Measurements from ENCODE around the gene PBX2. TPM values are rescaled to one million over a fixed set of nuclear protein-coding genes. Genes with fewer than 3 reads are reported as not detected.

Gene PBX2
- total and polyA plus RNA-seq, 10 of the 15 experiments (the other 5 are each of a cell fraction or from before 2014, with no cell fraction given) = 0.84 to 66.5 (median 20.6) TPM

DNA sequence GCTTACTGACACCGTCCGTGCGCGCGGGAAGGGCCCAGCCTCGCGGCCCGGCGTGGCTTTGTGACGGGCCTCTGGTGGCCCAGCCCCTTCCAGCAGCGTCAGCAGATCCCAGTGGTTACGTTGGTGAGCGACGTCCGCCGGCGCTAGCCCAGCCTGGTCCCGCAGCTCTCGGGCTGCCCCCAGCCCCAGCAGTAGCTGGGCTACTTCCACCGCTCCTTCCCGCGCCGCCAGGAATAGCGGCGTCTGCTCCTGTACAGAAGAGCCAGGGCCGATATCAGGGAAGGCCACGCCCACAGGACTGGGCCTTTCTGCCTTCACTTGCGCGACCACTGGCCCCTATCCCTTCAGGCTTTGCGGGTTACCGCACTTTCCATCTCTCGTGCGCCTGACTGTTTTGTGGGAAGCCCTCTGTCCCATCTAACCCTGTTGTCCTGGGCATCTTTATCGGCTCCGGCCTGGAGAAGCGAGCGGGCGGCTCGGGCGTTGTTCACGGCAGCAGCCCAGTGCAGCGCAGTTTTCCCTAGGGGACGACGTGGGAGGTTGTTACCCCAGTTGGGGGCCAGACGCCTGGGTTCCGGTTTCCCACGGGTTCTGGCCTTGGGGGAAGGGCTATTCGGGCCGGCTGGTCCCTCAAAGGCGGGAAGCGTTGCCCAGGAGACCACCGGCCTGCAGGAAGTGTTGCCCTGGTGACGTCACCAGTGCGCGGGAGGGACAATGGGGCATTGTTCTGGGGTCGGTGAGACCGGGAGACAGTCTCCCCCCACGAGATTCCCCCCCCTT lies 6.1 kb upstream of the PBX2 start (continued):
- TF ChIP-seq MXI1 (IDR thresholded peaks at IDR 0.05; ENCODE audit: low read depth, low read length) = peak; percentile 81
- no peak for TF ChIP-seq FOXK2 (IDR thresholded peaks at IDR 0.05)
- TF ChIP-seq NFYB (IDR thresholded peaks at IDR 0.05; ENCODE audit: insufficient read depth, low read depth, low read length) = no peak
- TF ChIP-seq, protein P1, sequence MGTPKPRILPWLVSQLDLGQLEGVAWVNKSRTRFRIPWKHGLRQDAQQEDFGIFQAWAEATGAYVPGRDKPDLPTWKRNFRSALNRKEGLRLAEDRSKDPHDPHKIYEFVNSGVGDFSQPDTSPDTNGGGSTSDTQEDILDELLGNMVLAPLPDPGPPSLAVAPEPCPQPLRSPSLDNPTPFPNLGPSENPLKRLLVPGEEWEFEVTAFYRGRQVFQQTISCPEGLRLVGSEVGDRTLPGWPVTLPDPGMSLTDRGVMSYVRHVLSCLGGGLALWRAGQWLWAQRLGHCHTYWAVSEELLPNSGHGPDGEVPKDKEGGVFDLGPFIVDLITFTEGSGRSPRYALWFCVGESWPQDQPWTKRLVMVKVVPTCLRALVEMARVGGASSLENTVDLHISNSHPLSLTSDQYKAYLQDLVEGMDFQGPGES (IDR thresholded peaks at IDR 0.05) = peak; percentile 20; the same call in 1 of the 2 replicates
- TF ChIP-seq, protein P2, sequence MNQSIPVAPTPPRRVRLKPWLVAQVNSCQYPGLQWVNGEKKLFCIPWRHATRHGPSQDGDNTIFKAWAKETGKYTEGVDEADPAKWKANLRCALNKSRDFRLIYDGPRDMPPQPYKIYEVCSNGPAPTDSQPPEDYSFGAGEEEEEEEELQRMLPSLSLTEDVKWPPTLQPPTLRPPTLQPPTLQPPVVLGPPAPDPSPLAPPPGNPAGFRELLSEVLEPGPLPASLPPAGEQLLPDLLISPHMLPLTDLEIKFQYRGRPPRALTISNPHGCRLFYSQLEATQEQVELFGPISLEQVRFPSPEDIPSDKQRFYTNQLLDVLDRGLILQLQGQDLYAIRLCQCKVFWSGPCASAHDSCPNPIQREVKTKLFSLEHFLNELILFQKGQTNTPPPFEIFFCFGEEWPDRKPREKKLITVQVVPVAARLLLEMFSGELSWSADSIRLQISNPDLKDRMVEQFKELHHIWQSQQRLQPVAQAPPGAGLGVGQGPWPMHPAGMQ (IDR thresholded peaks at IDR 0.05; ENCODE audit: borderline replicate concordance) = no peak
- TF ChIP-seq DPF2 (IDR thresholded peaks at IDR 0.05) = peak; percentile 94
- TF ChIP-seq WRNIP1 (IDR thresholded peaks at IDR 0.05; ENCODE audit: borderline replicate concordance, low read depth, low read length) = no peak
- TF ChIP-seq POU2F2 (IDR thresholded peaks at IDR 0.05; ENCODE audit: borderline replicate concordance, low read depth, low read length) = peak; percentile 75; the same call in 2 of the 3 replicates
- TF ChIP-seq, protein P3, sequence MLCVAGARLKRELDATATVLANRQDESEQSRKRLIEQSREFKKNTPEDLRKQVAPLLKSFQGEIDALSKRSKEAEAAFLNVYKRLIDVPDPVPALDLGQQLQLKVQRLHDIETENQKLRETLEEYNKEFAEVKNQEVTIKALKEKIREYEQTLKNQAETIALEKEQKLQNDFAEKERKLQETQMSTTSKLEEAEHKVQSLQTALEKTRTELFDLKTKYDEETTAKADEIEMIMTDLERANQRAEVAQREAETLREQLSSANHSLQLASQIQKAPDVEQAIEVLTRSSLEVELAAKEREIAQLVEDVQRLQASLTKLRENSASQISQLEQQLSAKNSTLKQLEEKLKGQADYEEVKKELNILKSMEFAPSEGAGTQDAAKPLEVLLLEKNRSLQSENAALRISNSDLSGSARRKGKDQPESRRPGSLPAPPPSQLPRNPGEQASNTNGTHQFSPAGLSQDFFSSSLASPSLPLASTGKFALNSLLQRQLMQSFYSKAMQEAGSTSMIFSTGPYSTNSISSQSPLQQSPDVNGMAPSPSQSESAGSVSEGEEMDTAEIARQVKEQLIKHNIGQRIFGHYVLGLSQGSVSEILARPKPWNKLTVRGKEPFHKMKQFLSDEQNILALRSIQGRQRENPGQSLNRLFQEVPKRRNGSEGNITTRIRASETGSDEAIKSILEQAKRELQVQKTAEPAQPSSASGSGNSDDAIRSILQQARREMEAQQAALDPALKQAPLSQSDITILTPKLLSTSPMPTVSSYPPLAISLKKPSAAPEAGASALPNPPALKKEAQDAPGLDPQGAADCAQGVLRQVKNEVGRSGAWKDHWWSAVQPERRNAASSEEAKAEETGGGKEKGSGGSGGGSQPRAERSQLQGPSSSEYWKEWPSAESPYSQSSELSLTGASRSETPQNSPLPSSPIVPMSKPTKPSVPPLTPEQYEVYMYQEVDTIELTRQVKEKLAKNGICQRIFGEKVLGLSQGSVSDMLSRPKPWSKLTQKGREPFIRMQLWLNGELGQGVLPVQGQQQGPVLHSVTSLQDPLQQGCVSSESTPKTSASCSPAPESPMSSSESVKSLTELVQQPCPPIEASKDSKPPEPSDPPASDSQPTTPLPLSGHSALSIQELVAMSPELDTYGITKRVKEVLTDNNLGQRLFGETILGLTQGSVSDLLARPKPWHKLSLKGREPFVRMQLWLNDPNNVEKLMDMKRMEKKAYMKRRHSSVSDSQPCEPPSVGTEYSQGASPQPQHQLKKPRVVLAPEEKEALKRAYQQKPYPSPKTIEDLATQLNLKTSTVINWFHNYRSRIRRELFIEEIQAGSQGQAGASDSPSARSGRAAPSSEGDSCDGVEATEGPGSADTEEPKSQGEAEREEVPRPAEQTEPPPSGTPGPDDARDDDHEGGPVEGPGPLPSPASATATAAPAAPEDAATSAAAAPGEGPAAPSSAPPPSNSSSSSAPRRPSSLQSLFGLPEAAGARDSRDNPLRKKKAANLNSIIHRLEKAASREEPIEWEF (IDR thresholded peaks at IDR 0.05; ENCODE audit: insufficient replicate concordance, low read depth, low read length) = peak; percentile 72
- no peak for TF ChIP-seq PML (IDR thresholded peaks at IDR 0.05; ENCODE audit: low read length)
- TF ChIP-seq ZSCAN29 (IDR thresholded peaks at IDR 0.05) = no peak
- peak; percentile 60; the same call in 1 of the 2 replicates for TF ChIP-seq MTA2 (IDR thresholded peaks at IDR 0.05; ENCODE audit: low read depth)
- TF ChIP-seq IKZF1 (conservative IDR thresholded peaks at IDR 0.05) = peak; percentile 95
- TF ChIP-seq ATF7 (IDR thresholded peaks at IDR 0.05; ENCODE audit: low read depth) = peak; percentile 99
- TF ChIP-seq MTA3 (IDR thresholded peaks at IDR 0.05; ENCODE audit: borderline replicate concordance, low read length) = no peak
- TF ChIP-seq, protein P4, sequence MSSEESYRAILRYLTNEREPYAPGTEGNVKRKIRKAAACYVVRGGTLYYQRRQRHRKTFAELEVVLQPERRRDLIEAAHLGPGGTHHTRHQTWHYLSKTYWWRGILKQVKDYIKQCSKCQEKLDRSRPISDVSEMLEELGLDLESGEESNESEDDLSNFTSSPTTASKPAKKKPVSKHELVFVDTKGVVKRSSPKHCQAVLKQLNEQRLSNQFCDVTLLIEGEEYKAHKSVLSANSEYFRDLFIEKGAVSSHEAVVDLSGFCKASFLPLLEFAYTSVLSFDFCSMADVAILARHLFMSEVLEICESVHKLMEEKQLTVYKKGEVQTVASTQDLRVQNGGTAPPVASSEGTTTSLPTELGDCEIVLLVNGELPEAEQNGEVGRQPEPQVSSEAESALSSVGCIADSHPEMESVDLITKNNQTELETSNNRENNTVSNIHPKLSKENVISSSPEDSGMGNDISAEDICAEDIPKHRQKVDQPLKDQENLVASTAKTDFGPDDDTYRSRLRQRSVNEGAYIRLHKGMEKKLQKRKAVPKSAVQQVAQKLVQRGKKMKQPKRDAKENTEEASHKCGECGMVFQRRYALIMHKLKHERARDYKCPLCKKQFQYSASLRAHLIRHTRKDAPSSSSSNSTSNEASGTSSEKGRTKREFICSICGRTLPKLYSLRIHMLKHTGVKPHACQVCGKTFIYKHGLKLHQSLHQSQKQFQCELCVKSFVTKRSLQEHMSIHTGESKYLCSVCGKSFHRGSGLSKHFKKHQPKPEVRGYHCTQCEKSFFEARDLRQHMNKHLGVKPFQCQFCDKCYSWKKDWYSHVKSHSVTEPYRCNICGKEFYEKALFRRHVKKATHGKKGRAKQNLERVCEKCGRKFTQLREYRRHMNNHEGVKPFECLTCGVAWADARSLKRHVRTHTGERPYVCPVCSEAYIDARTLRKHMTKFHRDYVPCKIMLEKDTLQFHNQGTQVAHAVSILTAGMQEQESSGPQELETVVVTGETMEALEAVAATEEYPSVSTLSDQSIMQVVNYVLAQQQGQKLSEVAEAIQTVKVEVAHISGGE (CRISPR knock-in tag; IDR thresholded peaks at IDR 0.05) = no peak
- TF ChIP-seq ZZZ3 (IDR thresholded peaks at IDR 0.05; ENCODE audit: control insufficient read depth, insufficient read length, low read depth) = no peak
- TF ChIP-seq KLF5 (IDR thresholded peaks at IDR 0.05; ENCODE audit: partially characterized antibody) = peak; percentile 22
- TF ChIP-seq JUNB (IDR thresholded peaks at IDR 0.05) = 0 out of 2 replicates have a peak, but pooled peaks have one; percentile 25
- no peak; the same call in 1 of the 2 replicates for TF ChIP-seq MYB (IDR thresholded peaks at IDR 0.05; ENCODE audit: borderline replicate concordance, low read depth, low read length)
